Progenitor cell of endocrine pancreas (in vitro differentiated cells): ENCODE results near the gene SDHAF4. TPM values are rescaled to one million over a fixed set of nuclear protein-coding genes. Genes with fewer than 3 reads are reported as not detected.

Source experiments
- DNase-seq: peaks from one replicate; pipeline ENCODE4 v3.0.0; 2021; ENCODE audit warnings: low spot score; ENCODE audit not compliant: unreplicated experiment
- H3K27ac Mint-ChIP-seq: 2 replicates; pipeline ENCODE4 v1.8.0; 2021; ENCODE audit warnings: mild to moderate bottlenecking, moderate library complexity, mixed read lengths
- H3K27me3 Mint-ChIP-seq: 2 replicates; pipeline ENCODE4 v1.8.0; 2021; ENCODE audit warnings: mixed read lengths
- H3K36me3 Mint-ChIP-seq: 2 replicates; pipeline ENCODE4 v1.8.0; 2022; ENCODE audit warnings: mixed read lengths; ENCODE audit not compliant: insufficient read depth
- H3K4me1 Mint-ChIP-seq: 2 replicates; pipeline ENCODE4 v1.8.0; 2021; ENCODE audit warnings: low read depth, mixed read lengths
- H3K4me3 Mint-ChIP-seq: 2 replicates; pipeline ENCODE4 v1.8.0; 2021; ENCODE audit warnings: low read depth, mild to moderate bottlenecking, moderate library complexity, mixed read lengths
- H3K9me3 Mint-ChIP-seq: 2 replicates; pipeline ENCODE4 v1.8.0; 2021; ENCODE audit warnings: low read depth, mixed read lengths
- CTCF ChIP-seq: fragments of 200-600 bp; sonication (generic); IDR thresholded peaks from one replicate; pipeline ENCODE4 v1.5.0; 2021; ENCODE audit warnings: antibody characterized with exemption, mild to moderate bottlenecking; ENCODE audit not compliant: unreplicated experiment
- total RNA-seq: library from RNA; stranded (reverse); gene quantifications from 2 replicates; pipeline ENCODE4 v1.2.1, GENCODE V29; 2021

Gene SDHAF4
- total RNA-seq, 1 donor from 2014 or later: 17.2 TPM

GRCh38 chr6:70530023-70530422, 36.7 kb upstream of the SDHAF4 start:
- H3K27ac Mint-ChIP-seq: no peak overlapping the region
- no peak for TF ChIP-seq CTCF
- DNase-seq: no peak
- no peak overlapping the region for H3K4me3 Mint-ChIP-seq
- peaks cover 8% of the 10 kb centered on the region for H3K36me3 Mint-ChIP-seq
- H3K9me3 Mint-ChIP-seq: no peaks in the 10 kb centered on the region
- H3K4me1 Mint-ChIP-seq: no peaks in the 10 kb centered on the region
- H3K27me3 Mint-ChIP-seq: no peaks in the 10 kb centered on the region

GRCh38 chr6:70531133-70531532, 35.6 kb upstream of the SDHAF4 start:
- DNase-seq: no peak
- Mint-ChIP-seq H3K27ac (no peak overlapping the region), H3K27me3 (no peaks in the 10 kb centered on the region), H3K9me3 (no peaks in the 10 kb centered on the region), H3K36me3 (peaks cover 6% of the 10 kb centered on the region), H3K4me1 (no peaks in the 10 kb centered on the region), H3K4me3 (no peak overlapping the region)
- TF ChIP-seq CTCF: no peak

- Mint-ChIP-seq H3K27ac (no peak overlapping the region), H3K36me3 (peaks cover 16% of the 10 kb centered on the region), H3K4me3 (no peak overlapping the region), H3K9me3 (no peaks in the 10 kb centered on the region), H3K27me3 (no peaks in the 10 kb centered on the region), H3K4me1 (no peaks in the 10 kb centered on the region)
- DNase-seq: no peak
- TF ChIP-seq CTCF: no peak
Observed at GRCh38 chr6:70537266-70537665, 29.5 kb upstream of the SDHAF4 start.

- Mint-ChIP-seq H3K27ac (no peak overlapping the region), H3K4me1 (no peaks in the 10 kb centered on the region), H3K4me3 (no peak overlapping the region), H3K36me3 (peaks cover 14% of the 10 kb centered on the region), H3K9me3 (no peaks in the 10 kb centered on the region), H3K27me3 (no peaks in the 10 kb centered on the region)
- TF ChIP-seq CTCF: no peak
- no peak for DNase-seq
Observed at GRCh38 chr6:70538376-70538775, 28.4 kb upstream of the SDHAF4 start.

GRCh38 chr6:70547313-70547712, 19.4 kb upstream of the SDHAF4 start:
- Mint-ChIP-seq H3K36me3 (peaks cover 7% of the 10 kb centered on the region), H3K4me3 (no peak overlapping the region), H3K9me3 (no peaks in the 10 kb centered on the region), H3K27ac (no peak overlapping the region), H3K27me3 (no peaks in the 10 kb centered on the region), H3K4me1 (no peaks in the 10 kb centered on the region)
- no peak for DNase-seq
- TF ChIP-seq CTCF: peak; percentile 51
